Body of pancreas (tissue), 4 donors: ENCODE results near the gene TMED5.

ENCODE experiments used
- POLR2A ChIP-seq, 3 donors: fragments of 450-650 bp; IDR thresholded peaks; one replicate each; pipeline ENCODE4 v1.6.1; 2016; ENCODE audit warnings: antibody characterized with exemption in 3 of 3, mild to moderate bottlenecking in 2 of 3
- TF ChIP-seq, protein P1 (sequence below), 7 experiments: fragments of 450-650 bp in 4 of 7; fragments of 200-600 bp in 3 of 7; sonication (generic) in 3 of 7; IDR thresholded peaks; one replicate each; pipeline ENCODE4 v1.5.1; 2016 to 2019; ENCODE audit warnings: antibody characterized with exemption in 7 of 7

DNA sequence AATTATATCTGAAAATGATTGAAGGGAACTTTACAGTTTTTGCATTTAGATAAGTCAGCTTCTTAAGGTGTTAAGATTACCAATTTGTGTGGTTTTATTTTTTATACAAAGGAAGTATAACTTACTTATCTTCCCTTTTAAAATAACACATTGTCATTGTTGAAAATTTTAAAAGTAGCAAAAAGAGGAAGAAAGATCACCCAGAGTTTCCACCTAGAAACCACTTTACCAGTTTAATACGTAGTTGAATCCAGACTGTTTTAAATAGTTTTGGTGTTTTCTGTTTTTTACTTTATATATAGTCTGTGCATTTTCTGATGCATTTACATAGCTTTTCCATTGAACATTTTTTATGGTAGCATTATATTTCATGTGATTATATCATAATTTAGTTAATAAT, 6.5 kb upstream of the TMED5 start:
- TF ChIP-seq, protein P1, sequence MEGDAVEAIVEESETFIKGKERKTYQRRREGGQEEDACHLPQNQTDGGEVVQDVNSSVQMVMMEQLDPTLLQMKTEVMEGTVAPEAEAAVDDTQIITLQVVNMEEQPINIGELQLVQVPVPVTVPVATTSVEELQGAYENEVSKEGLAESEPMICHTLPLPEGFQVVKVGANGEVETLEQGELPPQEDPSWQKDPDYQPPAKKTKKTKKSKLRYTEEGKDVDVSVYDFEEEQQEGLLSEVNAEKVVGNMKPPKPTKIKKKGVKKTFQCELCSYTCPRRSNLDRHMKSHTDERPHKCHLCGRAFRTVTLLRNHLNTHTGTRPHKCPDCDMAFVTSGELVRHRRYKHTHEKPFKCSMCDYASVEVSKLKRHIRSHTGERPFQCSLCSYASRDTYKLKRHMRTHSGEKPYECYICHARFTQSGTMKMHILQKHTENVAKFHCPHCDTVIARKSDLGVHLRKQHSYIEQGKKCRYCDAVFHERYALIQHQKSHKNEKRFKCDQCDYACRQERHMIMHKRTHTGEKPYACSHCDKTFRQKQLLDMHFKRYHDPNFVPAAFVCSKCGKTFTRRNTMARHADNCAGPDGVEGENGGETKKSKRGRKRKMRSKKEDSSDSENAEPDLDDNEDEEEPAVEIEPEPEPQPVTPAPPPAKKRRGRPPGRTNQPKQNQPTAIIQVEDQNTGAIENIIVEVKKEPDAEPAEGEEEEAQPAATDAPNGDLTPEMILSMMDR (IDR thresholded peaks at IDR 0.05): no peak
- TF ChIP-seq POLR2A (IDR thresholded peaks at IDR 0.05): no peak
